Measurements from ENCODE around the gene SP8.
A peak's percentile ranks its signal among the peaks of the same experiment; 100 is the strongest.

GRCh38 chr7:20834656-20835055 lies 48.0 kb upstream of the SP8 start:
- no peak for TF ChIP-seq POLR2A (IDR thresholded peaks at IDR 0.05)
- peak in 1 of 5 experiments; percentile 12 for TF ChIP-seq CTCF (IDR thresholded peaks at IDR 0.05)
- no peak for TF ChIP-seq POLR2AphosphoS5 (IDR thresholded peaks at IDR 0.05)

All from transverse colon (tissue), 4 donors.